ENCODE measurements around the gene MBD3L5.
A peak's percentile ranks its signal among the peaks of the same experiment; 100 is the strongest.
"Not testable (repeated sequence)": the region's sequence is repeated elsewhere in the genome, so short reads cannot be mapped to it uniquely, and the experiment has no call there.

Gene MBD3L5

DNA sequence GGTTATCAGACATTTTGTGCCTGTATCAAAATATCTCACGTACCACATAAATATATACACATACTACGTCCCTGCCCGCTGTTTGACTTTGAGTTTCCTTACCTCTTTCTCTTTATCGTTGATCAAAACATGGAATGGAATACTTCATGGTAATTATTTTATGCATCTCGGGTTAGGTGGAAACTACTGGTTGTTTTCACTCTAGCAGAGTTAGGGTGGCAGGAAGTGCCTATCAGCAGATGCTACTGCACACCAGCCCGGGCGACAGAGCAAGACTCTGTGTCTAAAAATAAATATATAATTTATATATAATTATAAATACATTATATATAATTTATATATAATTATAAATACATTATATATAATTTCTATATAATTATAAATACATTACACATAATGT lies 22.5 kb downstream of the MBD3L5 start:
- not testable (repeated sequence) for DNase-seq (ENCODE audit: low read depth)

GRCh38 chr19:7054635-7055368 lies 24.4 kb downstream of the MBD3L5 start:
- not testable (repeated sequence) for DNase-seq (ENCODE audit: low read depth)

- DNase-seq (ENCODE audit: low read depth), result not testable (repeated sequence)
Measured at GRCh38 chr19:7055679-7056078, 25.3 kb downstream of the MBD3L5 start.

DNA sequence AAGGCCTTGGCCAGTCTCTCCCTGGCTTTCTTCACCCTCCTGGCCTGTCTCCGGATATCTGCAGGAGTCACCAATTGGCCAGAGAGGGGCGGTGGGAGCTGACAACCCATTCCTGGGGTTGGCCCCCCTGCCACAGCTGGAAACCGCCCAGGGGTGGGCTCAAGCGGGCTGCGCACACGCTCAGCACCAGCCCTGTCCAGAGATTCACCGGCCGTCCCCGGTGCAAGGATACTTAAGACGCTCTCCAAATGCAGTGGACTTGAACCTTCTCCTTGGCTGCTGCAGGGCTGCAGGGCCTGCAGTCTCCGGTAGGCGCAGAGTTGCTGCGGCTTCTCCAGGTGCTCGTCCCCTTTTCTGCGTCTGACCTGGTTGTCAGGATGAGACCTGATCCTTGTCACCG lies 26.0 kb downstream of the MBD3L5 start:
- DNase-seq (ENCODE audit: low read depth), result not testable (repeated sequence)

- not testable (repeated sequence) for DNase-seq (ENCODE audit: low read depth)
Measured at GRCh38 chr19:7058576-7058975, 28.2 kb downstream of the MBD3L5 start, which contains the start of gene MBD3L3. Gene MBD3L3, minus strand, starts transcription at chr19:7058676. Its CDS starts 71 bp downstream, at chr19:7058605.

DNA sequence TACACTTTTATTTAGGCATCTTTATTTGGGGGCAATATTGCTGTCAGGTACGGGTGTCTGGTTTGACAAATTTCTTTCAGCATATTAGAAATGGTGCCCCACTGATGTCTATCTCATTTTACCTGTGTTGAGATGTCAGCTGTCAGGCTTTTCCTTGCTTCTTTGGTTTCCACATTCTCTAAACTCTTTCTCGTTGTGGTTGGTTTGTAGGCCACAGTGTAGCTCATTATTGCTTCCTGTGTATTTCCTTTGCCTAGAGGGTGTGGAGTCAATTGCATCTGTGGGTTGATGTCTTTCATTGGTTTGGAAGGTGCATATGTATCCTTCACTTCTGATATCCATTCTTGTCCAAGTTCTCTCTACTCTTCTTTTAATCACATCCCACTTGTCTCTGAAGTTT lies 29.6 kb downstream of the MBD3L5 start:
- DNase-seq (ENCODE audit: low read depth), result not testable (repeated sequence)

GRCh38 chr19:7063339-7063738 lies 33.0 kb downstream of the MBD3L5 start:
- no peak for DNase-seq (ENCODE audit: low read depth)

DNA sequence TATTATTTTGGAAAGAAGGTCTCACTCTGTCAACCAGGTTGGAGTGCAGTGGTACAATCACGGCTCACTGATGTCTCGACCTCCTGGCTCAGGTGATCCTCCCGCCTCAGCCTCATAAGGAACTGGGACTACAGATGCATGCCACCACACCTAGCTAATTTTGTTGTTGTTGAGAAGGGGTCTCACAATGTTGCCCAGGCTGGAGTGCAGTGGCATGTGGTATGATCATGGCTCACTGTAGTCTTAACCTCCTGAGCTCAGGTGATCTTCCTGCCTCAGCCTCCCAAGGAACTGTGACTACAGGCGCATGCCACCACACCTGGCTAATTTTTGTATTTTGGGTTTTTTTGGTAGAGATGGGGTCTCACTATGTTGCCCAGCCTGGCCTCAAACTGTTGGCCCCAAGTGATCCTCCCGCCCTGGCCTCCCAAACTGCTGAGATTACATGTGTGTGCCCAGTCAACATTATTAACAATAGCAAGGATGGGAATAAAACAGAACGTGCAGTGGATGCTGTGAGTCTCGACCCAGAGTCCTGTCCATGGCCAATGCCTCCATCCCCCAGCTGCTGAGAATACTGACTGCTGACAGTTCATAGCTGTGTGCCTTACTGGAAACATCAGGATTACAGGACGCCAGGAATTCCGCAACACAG lies 33.5 kb downstream of the MBD3L5 start:
- DNase-seq (ENCODE audit: low read depth), result no peak

GRCh38 chr19:7067122-7067521 lies 36.7 kb downstream of the MBD3L5 start:
- DNase-seq (ENCODE audit: low read depth), result not testable (repeated sequence)

DNA sequence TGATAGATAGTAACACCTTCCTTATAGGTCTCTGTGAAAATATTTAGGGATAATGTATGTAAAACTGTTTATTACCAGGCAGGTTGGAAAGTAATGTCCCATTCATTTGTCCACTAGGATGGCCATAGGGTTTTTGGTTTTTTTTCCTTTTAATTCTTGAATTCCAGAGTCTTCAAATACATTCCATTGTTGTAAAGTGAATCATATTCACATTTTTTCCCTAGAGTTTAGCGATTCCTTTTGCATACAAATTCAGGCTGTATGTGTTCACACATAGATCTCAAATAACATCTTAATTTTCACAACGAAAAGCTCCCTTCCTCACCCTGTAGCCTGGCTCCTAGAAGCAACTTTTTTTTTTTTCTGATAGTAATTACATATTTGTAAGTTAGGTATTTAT lies 37.3 kb downstream of the MBD3L5 start:
- DNase-seq (ENCODE audit: low read depth), result no peak

DNA sequence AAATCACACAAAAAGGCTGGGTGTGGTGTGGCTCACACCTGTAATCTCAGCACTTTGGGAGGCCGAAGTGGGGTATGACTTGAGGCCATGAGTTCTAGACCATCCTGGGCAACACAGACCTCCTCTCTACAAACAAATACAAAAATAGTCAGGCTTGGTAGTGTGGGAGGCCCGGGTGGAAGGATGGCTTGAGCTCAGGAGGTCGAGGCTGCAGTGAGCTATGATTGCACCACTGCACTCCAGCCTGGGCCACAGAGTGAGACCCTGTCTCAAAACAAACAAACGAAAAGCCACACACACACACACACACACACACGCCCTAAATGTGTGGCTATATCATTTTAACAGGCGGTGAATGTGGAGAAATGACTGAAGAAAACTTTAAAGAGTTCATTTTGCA lies 38.2 kb downstream of the MBD3L5 start:
- DNase-seq (ENCODE audit: low read depth), result no peak

GRCh38 chr19:7069042-7069903 lies 38.9 kb downstream of the MBD3L5 start, which contains the start of gene ZNF557:
Gene ZNF557, plus strand, starts transcription at chr19:7069703. Its CDS starts 5,372 bp downstream, at chr19:7075075.
- peak; percentile 99 for DNase-seq (ENCODE audit: low read depth)

- DNase-seq (ENCODE audit: low read depth), result no peak
Measured at GRCh38 chr19:7069904-7070226, 39.5 kb downstream of the MBD3L5 start.

DNA sequence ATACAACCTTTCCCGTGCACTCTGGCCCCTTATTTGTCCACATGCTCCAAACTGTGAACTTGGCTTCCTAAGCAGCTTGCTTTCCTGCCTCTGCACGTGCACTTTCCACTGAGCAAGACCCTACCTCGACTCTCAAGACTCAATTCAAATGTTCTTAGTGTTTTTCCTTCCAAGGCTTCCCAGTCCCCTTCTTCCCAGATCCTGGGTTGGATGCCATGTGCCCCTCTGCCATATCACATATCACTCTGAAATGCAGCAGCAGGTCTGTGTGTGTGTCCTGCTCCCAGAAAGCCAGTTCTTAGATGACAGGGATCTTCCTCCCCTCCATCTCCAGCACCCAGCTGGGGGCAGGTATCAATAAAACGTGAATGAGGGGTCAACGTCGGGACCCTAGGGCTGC lies 42.2 kb downstream of the MBD3L5 start:
- no peak for DNase-seq (ENCODE audit: low read depth)

GRCh38 chr19:7074705-7075282 lies 44.4 kb downstream of the MBD3L5 start:
- no peak for DNase-seq (ENCODE audit: low read depth)

DNA sequence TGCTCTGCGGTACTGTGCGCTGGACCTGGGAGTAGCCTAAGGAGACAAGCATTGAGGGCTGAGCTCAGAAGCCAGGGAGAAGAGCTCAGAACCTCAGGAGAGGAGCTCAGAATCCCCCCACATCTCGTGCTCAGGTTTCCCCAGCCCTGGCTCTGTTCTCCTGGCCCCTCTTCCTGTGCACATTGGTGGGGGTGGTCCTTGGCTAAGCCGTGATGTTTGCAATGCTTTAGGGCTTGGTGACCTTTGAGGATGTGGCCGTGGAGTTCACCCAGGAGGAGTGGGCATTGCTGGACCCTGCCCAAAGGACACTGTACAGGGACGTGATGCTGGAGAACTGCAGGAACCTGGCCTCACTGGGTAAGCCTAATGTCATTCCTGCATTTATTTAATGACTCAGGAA lies 45.8 kb downstream of the MBD3L5 start:
- DNase-seq (ENCODE audit: low read depth), result no peak

- no peak for DNase-seq (ENCODE audit: low read depth)
Measured at GRCh38 chr19:7078008-7078407, 47.6 kb downstream of the MBD3L5 start.

Data from T follicular helper cell (primary cell).